Cardiac muscle cell (in vitro differentiated cells and primary cell): ENCODE results near the gene SLIT3. TPM values are rescaled to one million over a fixed set of nuclear protein-coding genes. Genes with fewer than 3 reads are reported as not detected.

Experiments used
- DNase-seq, 2 donors: peaks; one replicate each; pipeline versions ENCODE4 v3.0.0 to v3.0.0-alpha.2; 2010 to 2017; ENCODE audit warnings: low read depth in 1 of 2, low spot score in 1 of 2
- H3K27ac ChIP-seq: fragments of 200-600 bp; sonication (generic); 2 replicates; pipeline ENCODE4 v1.5.1; 2016
- H3K27me3 ChIP-seq: fragments of 200-600 bp; sonication (generic); 2 replicates; pipeline ENCODE4 v1.6.0; 2016; ENCODE audit warnings: control low read depth
- H3K36me3 ChIP-seq: fragments of 200-600 bp; sonication (generic); 2 replicates; pipeline ENCODE4 v1.5.1; 2016; ENCODE audit warnings: control low read depth
- H3K4me1 ChIP-seq: fragments of 200-600 bp; sonication (generic); 2 replicates; pipeline ENCODE4 v1.8.1; 2017; ENCODE audit warnings: low read depth, mild to moderate bottlenecking, mixed run types
- H3K4me3 ChIP-seq: fragments of 200-600 bp; sonication (generic); 2 replicates; pipeline ENCODE4 v1.5.1; 2016; ENCODE audit warnings: mild to moderate bottlenecking
- H3K9me3 ChIP-seq: fragments of 200-600 bp; sonication (generic); 2 replicates; pipeline ENCODE4 v1.5.1; 2017; ENCODE audit warnings: low read depth, mild to moderate bottlenecking, control low read depth
- polyA plus RNA-seq: library from polyadenylated mRNA; unstranded; fragments of >200 nt; fragmentation: Nextera tagmentation; extraction: Ambion mirVana; gene quantifications from 2 replicates; pipeline ENCODE4 v1.2.1, GENCODE V29; 2016
- total RNA-seq: library from RNA; depleted of rRNA; stranded (reverse); fragments of >200 nt; gene quantifications from 2 replicates; pipeline ENCODE4 v1.2.3, GENCODE V29; 2016
- TF ChIP-seq, protein P1 (sequence below): IDR thresholded peaks from 2 replicates; pipeline ENCODE4 v1.5.1; 2012; ENCODE audit warnings: low read depth, mild to moderate bottlenecking, low read length

SLIT3 gene
- total and polyA plus RNA-seq, 2 experiments from 2014 or later: 50.7 to 111 TPM

DNA sequence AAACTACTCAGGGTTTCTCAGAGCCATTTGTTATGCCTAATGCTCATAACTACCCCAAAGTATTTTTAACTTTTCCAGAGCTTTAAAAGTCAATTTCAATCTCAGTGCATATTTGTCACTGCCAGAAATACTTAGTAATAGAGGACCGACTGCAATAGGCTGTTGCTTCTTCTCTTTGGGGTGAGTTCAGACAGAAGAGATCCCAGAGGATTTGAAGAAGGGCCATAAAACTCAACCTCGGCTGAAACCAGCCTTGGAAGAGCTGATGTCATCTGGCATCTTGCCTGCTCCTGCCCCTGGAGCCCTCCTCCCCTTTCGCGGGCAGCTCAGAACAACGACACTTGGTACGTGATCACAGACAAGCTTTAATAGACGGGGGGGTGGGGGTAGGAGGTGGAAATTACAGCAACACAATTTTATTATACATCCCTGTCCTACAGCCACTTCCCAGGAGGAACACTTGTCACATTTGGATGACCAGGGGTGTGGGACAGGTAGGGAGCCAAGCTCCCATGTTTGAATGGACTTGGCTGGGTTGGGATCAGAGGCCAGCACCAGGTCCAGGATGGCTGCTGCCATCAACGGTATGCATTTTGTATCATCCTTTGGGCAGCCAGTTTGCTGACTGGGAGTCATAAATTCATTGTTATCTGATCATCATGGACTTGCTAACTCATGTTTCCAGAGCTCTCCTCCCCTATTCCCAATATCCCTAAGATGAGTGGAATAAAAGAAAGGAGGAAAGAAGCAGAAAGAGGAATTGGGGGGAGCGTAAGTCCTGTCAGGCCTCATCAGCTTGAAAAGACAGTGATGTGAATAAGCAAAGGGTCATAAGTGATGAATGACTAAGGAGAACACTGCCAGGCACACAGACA is 535.2 kb downstream of the SLIT3 start:
- H3K36me3 ChIP-seq: peaks cover 2% of the 10 kb centered on the region
- H3K9me3 ChIP-seq: no peaks in the 10 kb centered on the region
- no peaks in the 10 kb centered on the region for H3K27me3 ChIP-seq
- DNase-seq: peak in 1 of 2 donors; percentile 41
- H3K4me3 ChIP-seq: no peak overlapping the region
- TF ChIP-seq, protein P1, sequence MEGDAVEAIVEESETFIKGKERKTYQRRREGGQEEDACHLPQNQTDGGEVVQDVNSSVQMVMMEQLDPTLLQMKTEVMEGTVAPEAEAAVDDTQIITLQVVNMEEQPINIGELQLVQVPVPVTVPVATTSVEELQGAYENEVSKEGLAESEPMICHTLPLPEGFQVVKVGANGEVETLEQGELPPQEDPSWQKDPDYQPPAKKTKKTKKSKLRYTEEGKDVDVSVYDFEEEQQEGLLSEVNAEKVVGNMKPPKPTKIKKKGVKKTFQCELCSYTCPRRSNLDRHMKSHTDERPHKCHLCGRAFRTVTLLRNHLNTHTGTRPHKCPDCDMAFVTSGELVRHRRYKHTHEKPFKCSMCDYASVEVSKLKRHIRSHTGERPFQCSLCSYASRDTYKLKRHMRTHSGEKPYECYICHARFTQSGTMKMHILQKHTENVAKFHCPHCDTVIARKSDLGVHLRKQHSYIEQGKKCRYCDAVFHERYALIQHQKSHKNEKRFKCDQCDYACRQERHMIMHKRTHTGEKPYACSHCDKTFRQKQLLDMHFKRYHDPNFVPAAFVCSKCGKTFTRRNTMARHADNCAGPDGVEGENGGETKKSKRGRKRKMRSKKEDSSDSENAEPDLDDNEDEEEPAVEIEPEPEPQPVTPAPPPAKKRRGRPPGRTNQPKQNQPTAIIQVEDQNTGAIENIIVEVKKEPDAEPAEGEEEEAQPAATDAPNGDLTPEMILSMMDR: no peak
- no peak overlapping the region for H3K27ac ChIP-seq
- H3K4me1 ChIP-seq: no peaks in the 10 kb centered on the region

DNA sequence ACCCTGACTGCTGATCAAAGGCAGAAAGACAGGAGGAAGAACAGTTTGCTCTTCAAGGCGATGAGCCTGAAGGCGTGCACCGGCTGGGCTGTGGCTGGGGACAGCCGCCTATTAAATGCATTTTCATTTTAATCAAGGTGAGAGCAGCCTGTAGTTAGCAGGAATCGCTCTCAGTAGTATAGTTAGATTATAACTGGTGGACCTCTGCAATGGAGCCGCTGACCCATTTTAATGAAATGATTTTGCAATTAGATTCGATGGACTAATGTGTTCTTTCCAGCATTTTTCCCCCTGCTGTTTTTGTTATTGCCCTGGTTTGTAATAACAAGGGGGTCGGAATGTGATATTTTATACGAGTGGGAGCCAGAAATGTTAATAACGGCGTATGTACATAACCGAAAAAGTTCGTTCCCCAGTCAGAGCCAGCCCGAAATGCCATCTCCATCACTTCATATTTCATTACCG is 535.8 kb downstream of the SLIT3 start:
- DNase-seq: no peak
- TF ChIP-seq, protein P1: no peak
- Histone ChIP-seq H3K4me1 (no peaks in the 10 kb centered on the region), H3K27me3 (no peaks in the 10 kb centered on the region), H3K9me3 (no peaks in the 10 kb centered on the region), H3K36me3 (peaks cover 2% of the 10 kb centered on the region), H3K27ac (no peak overlapping the region), H3K4me3 (no peak overlapping the region)

DNA sequence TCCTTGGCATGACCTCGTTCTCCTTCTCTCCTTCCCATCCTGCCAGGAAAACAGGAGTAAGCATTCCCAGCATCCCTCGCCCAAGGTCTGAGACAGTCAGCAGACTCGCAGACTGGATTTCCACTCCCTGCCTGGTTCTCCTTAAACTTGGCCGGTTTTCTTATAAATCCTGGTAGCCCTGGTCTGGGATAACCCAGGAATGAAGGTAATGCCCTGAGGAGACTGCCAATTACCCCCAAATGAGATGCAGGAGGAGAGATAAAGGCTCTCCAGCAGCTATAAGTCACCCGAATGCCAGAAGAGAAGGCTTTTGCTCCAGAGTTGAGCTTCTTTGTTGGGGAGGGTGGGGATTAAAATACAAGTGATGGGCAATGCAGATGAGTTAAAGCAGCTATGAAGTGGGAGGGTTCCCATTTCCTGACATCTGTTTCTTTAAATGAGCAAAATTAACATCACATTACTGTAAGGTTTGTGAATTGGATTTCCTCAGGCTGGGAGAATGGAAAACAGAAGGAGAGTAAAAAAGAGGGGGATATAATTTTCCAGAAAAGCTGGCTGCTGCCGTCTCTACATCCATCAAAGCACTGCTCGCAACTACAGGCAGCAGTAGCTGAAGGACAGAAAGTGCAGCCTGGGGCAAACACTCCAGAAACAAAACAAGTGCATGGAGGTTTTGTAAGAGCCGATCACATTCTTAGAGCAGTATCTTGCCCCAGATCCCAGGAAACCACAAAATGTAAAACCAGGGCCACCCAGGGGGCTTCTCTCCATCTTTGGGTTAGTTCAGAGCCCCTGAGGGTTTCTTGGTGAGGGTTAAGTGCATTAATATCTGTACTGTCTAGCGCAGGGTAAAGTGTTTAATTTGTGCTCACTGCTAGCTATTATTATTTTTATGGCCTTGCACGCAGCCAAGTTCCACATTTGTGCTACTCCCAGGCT is 544.2 kb downstream of the SLIT3 start:
- no peak for DNase-seq
- H3K27ac ChIP-seq: no peak overlapping the region
- no peaks in the 10 kb centered on the region for H3K27me3 ChIP-seq
- TF ChIP-seq, protein P1: no peak
- H3K4me3 ChIP-seq: no peak overlapping the region
- H3K4me1 ChIP-seq: no peaks in the 10 kb centered on the region
- H3K36me3 ChIP-seq: peaks cover 4% of the 10 kb centered on the region
- no peaks in the 10 kb centered on the region for H3K9me3 ChIP-seq

DNA sequence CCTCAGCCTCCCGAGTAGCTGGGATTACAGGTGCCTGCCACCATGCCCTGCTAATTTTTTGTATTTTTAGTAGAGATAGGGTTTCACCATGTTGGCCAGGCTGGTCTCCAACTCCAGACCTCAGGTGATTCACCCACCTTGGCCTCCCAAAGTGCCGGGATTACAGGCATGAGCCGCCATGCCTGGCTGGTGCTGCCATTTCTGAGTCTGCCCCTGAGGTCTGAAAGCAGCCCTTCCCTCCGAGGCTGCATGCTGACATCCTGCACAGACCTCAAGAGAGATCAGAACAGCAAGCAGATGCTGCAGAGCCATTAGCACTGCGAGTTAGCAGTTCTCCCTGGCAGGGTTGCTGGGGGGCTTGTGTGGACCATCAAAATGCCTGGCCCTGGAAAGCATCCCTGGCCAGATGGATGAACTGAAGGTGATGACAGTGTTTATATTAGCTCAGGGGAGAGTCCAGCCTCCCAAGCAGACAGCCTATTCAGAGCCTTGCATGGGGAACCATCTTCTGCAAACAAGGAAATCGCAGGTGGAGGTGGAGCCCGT is 545.3 kb downstream of the SLIT3 start:
- H3K4me1 ChIP-seq: no peaks in the 10 kb centered on the region

DNA sequence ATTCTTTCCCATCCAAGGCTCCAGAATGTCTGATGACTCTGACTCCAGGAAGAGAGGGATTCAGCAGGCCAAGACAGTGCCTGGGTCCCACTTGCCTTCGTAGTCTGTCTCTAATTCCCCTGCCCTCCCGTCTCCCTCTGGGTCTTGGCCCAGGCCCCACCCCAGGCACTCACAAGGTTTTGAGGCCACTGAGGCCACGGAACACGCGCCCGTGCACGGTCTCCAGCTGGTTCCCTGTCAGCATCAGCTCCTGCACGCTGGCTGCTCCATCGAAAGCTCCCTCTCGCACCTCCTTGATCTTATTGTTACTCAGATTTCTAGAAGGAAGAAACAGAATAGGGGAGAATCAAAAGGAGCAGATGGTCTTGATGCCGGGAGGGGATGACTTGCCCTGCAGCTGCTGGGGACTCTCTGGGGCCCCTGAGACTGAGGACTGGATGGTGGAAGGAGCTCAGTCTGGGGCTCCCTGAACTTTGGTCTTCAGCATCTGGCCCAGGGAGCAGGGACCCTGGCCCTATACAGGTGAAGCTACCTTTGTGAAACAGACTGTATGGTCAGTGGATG is 547.2 kb downstream of the SLIT3 start:
- Histone ChIP-seq H3K27ac (no peak overlapping the region), H3K36me3 (no peaks in the 10 kb centered on the region), H3K27me3 (no peaks in the 10 kb centered on the region), H3K4me3 (no peak overlapping the region), H3K4me1 (no peaks in the 10 kb centered on the region), H3K9me3 (no peaks in the 10 kb centered on the region)
- no peak for DNase-seq
- TF ChIP-seq, protein P1: no peak

More for the DNA sequence above, 545.3 kb downstream of the SLIT3 start:
- no peaks in the 10 kb centered on the region for H3K27me3 ChIP-seq
- H3K4me3 ChIP-seq: no peak overlapping the region
- H3K27ac ChIP-seq: no peak overlapping the region
- no peaks in the 10 kb centered on the region for H3K9me3 ChIP-seq
- peaks cover 4% of the 10 kb centered on the region for H3K36me3 ChIP-seq
- TF ChIP-seq, protein P1: no peak
- no peak for DNase-seq
